ENCODE data around the gene MOB2. TPM values are rescaled to one million over a fixed set of nuclear protein-coding genes. Genes with fewer than 3 reads are reported as not detected.

MOB2 gene
- total and polyA plus RNA-seq, 2 of the 13 experiments (the other 11 are each of a cell fraction or from before 2014, with no cell fraction given): 21.8 to 27.7 TPM

GRCh38 chr11:1480555-1481482 lies 5.8 kb downstream of the MOB2 start:
- Histone ChIP-seq H3K36me3 (replicated peaks in 1 of 2; ENCODE audit: control insufficient read depth in 1 of 2, insufficient read depth in 2 of 2, low read length in 2 of 2) (peaks cover 14 to 21% of the 10 kb centered on the region in 2 experiments; a peak in 4 of 5 replicates), H4K20me1 (ENCODE audit: insufficient read depth, low read length) (peaks cover 3% of the 10 kb centered on the region; the same call in 1 of the 2 replicates), H3K4me2 (ENCODE audit: low read depth, low read length) (no peak overlapping the region), H3K9me3 (ENCODE audit: low read length) (no peaks in the 10 kb centered on the region), H3K9ac (ENCODE audit: insufficient read depth, low read depth, low read length) (no peak overlapping the region), H3K79me2 (ENCODE audit: insufficient read depth, low read length) (no peaks in the 10 kb centered on the region), H3K4me1 (ENCODE audit: insufficient read depth, low read length) (no peaks in the 10 kb centered on the region), H3K27ac (ENCODE audit: extremely low read length, insufficient read depth, low read length) (no peak overlapping the region), H2AFZ (ENCODE audit: low read length) (no peak overlapping the region), H3K4me3 (replicated peaks in 1 of 3; ENCODE audit: insufficient read depth in 1 of 3, low read depth in 2 of 3, low read length in 3 of 3) (no peak overlapping the region), H3K27me3 (ENCODE audit: control insufficient read depth in 1 of 2, insufficient read depth in 2 of 2, low read length in 2 of 2) (no peaks in the 10 kb centered on the region)
- ChIA-PET POLR2A (no interaction called here), CTCF (ENCODE audit: low intra/inter-chr PET ratio, low total read pairs) (no interaction called here)
- DNase-seq (ENCODE audit: low spot score) (no peak), FAIRE-seq (no peak), ATAC-seq (no peak)
- 98% methylated on average over 8 of the region's 36 CpGs for WGBS (ENCODE audit: low lambda C conversion rate)
- TF ChIP-seq TCF7L2 (IDR thresholded peaks at IDR 0.05; ENCODE audit: low read depth, low read length) (no peak), HES4 (CRISPR knock-in tag; IDR thresholded peaks at IDR 0.05; ENCODE audit: borderline replicate concordance) (no peak), ASH2L (IDR thresholded peaks at IDR 0.05; ENCODE audit: insufficient read length, low read depth, low read length) (no peak), ATF7-NPFF (CRISPR knock-in tag; IDR thresholded peaks at IDR 0.05; ENCODE audit: low read depth) (no peak), ZNF629 (CRISPR knock-in tag; conservative IDR thresholded peaks at IDR 0.05) (no peak), ZSCAN12 (CRISPR knock-in tag; IDR thresholded peaks at IDR 0.05) (no peak), ZNF619 (CRISPR knock-in tag; IDR thresholded peaks at IDR 0.05) (no peak), REXO4 (CRISPR knock-in tag; IDR thresholded peaks at IDR 0.05; ENCODE audit: borderline replicate concordance) (no peak), BRD4 (CRISPR knock-in tag; IDR thresholded peaks at IDR 0.05) (no peak), SRF (IDR thresholded peaks at IDR 0.05; ENCODE audit: low read depth, low read length) (no peak)
- TF ChIP-seq, protein P1, sequence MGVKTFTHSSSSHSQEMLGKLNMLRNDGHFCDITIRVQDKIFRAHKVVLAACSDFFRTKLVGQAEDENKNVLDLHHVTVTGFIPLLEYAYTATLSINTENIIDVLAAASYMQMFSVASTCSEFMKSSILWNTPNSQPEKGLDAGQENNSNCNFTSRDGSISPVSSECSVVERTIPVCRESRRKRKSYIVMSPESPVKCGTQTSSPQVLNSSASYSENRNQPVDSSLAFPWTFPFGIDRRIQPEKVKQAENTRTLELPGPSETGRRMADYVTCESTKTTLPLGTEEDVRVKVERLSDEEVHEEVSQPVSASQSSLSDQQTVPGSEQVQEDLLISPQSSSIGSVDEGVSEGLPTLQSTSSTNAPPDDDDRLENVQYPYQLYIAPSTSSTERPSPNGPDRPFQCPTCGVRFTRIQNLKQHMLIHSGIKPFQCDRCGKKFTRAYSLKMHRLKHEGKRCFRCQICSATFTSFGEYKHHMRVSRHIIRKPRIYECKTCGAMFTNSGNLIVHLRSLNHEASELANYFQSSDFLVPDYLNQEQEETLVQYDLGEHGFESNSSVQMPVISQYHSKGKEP (CRISPR knock-in tag; IDR thresholded peaks at IDR 0.05): no peak
- TF ChIP-seq, protein P2, sequence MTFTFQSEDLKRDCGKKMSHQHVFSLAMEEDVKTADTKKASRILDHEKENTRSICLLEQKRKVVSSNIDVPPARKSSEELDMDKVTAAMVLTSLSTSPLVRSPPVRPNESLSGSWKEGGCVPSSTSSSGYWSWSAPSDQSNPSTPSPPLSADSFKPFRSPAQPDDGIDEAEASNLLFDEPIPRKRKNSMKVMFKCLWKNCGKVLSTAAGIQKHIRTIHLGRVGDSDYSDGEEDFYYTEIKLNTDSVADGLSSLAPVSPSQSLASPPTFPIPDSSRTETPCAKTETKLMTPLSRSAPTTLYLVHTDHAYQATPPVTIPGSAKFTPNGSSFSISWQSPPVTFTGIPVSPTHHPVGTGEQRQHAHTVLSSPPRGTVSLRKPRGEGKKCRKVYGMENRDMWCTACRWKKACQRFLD (CRISPR knock-in tag; IDR thresholded peaks at IDR 0.05; ENCODE audit: borderline replicate concordance): no peak
- intact Hi-C loops (cut with micrococcal nuclease; ENCODE audit: unreplicated experiment): no loop called here
- BruUV-seq (replicated peaks): no TSS peak
- in situ Hi-C loops (cut with HindIII; ENCODE audit: extremely low pct_ligation_motif_present, low pct_unique_long_range_greater_than_20kb): no loop called here
